ENCODE data around the gene DUSP28.

Gene DUSP28

DNA sequence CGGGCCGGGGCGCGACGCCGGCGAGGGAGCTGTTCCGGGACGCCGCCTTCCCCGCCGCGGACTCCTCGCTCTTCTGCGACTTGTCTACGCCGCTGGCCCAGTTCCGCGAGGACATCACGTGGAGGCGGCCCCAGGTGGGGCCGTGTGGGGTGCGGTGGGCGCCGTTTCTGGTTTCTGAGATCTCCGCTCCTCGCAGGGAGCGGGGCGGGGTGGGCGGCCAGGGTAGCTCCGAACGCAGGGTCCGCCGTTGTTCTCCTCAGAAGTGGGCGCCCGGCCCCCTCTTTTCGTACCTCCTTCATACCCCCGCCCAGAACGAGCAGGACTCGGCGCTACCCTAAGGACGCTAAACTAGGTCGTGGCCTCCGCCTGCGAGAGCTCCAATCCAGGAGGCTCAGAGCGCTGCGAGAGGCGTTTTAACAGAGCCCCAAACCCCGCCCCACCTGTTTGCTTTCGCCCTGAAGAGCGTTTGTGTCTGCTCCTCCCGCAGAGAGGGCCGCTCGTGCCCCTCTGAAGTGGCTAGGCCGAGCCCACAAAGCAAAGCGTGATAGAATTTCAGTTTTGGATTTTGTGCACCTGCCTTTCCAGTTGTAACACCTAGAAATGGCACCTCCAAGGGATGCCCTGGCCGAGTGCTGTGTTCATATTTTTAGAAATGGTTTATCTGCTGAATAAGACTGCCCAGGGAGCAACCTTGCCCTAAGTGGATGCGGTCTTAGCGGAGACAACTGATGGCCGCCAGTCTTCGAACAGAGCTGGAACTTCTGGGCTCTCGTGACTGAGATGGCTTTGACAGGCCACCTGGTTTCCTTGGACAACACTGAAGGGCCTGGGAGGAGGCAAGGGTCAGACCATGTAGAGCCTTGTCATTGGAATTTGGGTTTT lies 27.0 kb downstream of the DUSP28 start:
- no peak for DNase-seq

GRCh38 chr2:240588006-240588655 lies 28.0 kb downstream of the DUSP28 start:
- no peak for DNase-seq

DNA sequence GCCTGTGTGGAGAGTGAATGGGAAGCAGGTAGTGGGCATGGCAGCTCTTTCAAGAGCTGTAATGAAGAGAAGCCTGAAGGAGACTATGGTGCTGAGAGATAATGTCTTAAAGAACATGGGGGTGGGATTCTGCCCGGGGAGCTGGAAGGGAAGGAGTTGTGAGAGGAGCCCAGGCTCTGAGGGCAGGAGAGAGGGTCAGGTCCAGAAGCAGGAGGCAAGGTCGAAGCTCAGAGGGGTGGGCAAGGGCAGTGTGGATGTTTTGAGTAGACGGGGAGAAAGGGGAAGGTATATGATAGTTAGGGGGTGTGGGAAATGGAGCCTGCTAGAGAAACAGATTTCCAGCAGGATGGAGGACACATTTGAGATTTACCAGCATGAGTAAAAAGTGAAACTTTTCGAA lies 28.5 kb downstream of the DUSP28 start:
- no peak for DNase-seq

DNA sequence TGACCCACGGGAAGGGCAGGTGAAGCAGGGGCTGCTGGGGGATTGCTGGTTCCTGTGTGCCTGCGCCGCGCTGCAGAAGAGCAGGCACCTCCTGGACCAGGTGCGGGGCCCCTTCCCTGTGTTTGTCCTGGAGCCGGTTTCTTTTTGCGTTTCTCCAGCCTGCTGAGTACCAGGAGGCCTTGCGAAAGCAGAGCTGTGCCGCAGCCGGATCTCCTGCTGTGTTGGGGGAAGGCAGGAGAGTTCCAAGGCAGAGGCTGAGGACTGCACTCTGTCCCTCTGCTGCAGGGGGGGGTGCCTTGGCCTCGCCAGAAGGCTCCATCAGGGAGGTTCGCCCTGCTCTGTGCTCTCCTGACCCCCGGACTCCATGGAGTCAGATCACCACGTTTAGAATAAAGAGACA lies 29.2 kb downstream of the DUSP28 start:
- DNase-seq, result no peak

- no peak for DNase-seq
These were observed 29.8 kb downstream of the DUSP28 start for GRCh38 chr2:240589850-240590525.

- DNase-seq, result no peak
These were observed 30.5 kb downstream of the DUSP28 start for GRCh38 chr2:240590681-240591111.

- peak; percentile 40 for DNase-seq
These were observed 31.1 kb downstream of the DUSP28 start for GRCh38 chr2:240591226-240591625.

DNA sequence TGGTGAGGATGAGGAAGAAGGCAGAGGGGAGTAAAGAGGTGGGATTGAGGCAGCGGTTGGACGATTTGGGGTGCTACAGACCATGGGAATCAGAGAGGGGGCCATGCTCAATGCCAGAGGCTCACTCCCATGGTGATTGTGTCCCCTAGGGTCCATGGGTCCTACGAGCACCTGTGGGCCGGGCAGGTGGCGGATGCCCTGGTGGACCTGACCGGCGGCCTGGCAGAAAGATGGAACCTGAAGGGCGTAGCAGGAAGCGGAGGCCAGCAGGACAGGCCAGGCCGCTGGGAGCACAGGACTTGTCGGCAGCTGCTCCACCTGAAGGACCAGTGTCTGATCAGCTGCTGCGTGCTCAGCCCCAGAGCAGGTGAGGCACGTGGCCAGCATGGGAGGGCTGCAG lies 31.6 kb downstream of the DUSP28 start:
- DNase-seq, result no peak

GRCh38 chr2:240593026-240593702 lies 33.0 kb downstream of the DUSP28 start:
- DNase-seq, result no peak

DNA sequence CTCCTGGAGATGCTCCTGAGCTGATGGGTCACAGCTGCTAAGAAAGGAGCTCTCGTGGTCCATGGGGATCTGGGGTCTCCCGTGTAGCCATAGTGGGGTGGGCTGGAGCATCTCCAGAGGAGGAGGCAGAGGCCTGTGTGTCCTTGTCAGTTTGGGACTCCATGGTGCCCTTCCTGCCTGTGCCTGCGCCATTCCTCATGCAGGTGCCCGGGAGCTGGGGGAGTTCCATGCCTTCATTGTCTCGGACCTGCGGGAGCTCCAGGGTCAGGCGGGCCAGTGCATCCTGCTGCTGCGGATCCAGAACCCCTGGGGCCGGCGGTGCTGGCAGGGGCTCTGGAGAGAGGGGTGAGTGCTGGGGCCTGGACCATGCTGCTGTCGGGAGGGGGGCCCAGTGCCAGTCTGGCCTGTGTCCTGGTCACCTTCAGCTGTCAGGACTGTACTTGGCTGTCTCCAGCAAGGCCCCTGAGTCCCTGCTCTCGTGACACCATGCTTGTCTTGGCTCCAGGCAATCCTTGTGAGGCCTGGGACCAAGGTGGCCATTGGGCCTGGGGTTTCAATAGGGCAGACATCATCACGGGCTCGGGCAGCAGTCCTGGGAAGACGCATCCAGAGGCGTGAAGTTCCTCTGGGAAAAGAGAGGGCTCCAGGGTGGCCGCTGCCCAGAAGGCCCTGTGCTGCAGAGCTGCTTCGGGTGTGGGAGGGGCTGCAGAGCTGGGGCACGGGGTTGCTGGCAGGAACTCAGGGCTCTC lies 33.7 kb downstream of the DUSP28 start:
- DNase-seq, result no peak

DNA sequence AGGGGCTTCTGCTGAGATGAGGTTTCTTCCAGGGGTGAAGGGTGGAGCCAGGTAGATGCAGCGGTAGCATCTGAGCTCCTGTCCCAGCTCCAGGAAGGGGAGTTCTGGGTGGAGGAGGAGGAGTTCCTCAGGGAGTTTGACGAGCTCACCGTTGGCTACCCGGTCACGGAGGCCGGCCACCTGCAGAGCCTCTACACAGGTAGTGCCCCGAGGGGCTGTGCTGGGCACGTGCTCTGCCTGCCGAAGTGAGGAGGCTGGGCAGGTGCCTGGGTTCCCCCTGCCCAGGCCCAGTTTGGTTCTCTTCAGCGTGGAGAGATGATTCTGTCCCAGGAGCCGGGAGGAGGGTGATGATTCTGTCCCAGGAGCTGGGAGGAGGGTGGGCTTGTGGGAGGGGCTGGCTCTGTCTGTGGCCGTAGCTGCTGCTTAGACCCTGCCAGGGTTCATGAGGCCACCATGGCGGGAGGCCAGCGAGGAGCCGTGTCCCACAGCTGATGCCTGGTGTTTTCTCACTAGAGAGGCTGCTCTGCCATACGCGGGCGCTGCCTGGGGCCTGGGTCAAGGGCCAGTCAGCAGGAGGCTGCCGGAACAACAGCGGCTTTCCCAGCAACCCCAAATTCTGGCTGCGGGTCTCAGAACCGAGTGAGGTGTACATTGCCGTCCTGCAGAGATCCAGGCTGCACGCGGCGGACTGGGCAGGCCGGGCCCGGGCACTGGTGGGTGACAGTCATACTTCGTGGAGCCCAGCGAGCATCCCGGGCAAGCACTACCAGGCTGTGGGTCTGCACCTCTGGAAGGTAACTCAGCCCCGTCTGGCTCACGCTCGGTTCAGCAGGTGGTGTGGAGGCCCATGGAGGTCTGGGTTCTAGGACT lies 34.6 kb downstream of the DUSP28 start:
- DNase-seq, result no peak

DNA sequence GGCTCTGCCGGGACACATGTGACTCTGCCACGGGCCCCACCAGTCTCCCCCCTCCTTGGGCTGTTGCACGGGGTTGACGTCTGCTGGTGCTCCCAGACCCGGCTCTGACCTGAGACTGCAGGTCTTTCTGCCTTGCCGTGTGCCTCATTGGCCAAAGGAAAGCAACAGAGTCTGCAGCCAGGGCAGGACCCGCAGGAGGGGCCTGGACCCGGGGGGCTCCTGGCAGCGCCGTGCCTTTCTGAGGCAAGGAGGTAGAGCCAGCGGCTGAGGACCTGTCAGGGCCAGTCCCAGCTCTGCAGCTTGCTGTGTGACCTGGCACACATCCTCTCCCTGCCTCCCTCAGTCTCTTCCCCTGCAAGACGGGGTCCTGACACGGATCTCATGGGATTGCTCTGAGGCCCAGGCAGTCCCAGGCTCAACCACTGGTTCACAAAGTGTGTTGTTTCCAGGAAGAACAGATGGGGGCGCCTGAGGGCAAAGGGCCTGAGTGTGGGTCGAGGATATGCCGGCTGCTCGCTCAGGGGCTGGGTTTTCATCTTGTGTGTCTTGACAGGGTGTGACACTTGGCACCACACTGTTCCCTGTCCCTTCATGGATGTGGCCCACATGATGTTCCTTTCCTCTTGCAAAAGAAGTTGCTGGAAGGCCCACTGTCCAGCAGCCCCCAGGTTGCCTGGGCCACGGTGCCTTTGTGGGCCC lies 35.4 kb downstream of the DUSP28 start:
- no peak for DNase-seq

DNA sequence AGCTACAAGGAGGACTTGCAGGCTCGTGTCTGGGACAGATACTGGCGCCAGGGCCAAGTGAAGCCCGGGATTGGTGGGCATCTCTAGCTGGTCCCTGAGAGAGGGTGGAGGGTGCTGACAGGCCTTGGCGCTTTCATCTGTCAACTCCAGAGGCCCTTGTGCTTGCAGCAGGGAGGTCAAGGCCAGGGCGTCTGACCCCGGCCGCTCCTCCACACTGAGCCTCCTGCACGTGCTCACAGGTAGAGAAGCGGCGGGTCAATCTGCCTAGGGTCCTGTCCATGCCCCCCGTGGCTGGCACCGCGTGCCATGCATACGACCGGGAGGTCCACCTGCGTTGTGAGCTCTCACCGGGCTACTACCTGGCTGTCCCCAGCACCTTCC lies 35.9 kb downstream of the DUSP28 start:
- no peak for DNase-seq

DNA sequence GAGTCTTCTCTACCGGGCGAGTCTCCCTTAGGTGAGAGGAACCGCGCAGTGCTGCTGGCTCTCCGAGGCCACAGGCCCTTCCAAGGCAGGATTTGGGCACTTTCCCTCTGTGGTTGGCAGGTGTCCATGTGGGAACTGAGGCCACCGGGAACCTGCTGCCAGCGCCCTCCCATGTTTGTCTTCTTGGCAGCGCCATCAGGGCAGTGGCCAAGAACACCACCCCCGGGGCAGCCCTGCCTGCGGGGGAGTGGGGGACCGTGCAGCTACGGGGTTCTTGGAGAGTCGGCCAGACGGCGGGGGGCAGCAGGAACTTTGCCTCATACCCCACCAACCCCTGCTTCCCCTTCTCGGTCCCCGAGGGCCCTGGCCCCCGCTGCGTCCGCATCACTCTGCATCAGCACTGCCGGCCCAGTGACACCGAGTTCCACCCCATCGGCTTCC lies 36.4 kb downstream of the DUSP28 start:
- DNase-seq, result no peak

GRCh38 chr2:240597054-240597418 lies 36.9 kb downstream of the DUSP28 start:
- DNase-seq, result no peak

- DNase-seq, result no peak
These were observed 37.4 kb downstream of the DUSP28 start for GRCh38 chr2:240597419-240598181.

GRCh38 chr2:240598311-240598911 lies 38.3 kb downstream of the DUSP28 start:
- no peak for DNase-seq

GRCh38 chr2:240599141-240599583 lies 39.0 kb downstream of the DUSP28 start:
- DNase-seq, result no peak

DNA sequence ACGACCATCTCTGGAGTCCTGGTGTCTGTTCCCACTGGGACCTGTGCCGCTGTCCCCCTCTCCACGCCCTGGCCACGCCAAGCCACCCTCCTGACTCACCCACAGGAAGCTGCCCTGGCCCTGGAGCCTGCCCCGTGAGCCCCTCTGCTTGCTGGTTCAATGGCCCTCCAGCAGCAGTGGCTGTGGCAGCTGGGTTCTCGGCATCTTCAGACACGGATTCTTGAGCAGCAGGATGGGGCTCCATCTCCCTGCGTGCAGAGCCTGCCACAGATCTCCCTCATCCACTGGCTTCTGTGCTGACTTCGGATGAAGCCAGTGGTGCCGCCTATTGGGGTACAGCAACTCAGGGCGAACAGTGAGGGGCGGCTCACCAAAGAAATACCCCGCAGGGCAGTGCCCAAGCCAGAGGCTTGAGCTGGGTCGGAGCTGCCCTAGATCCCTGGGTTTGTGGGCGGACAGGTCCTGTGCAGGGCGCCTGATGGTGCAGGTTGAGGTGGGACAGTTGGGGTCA lies 40.3 kb downstream of the DUSP28 start:
- no peak for DNase-seq
